H1 (cell line): ENCODE results near the gene SCN7A. TPM values are rescaled to one million over a fixed set of nuclear protein-coding genes. Genes with fewer than 3 reads are reported as not detected.

Experiments
- CTCF ChIA-PET: fragments of 300-600 bp; sonication (Branson Sonifier 250); formaldehyde crosslinking; loops from one replicate; lab custom pipeline; 2021; ENCODE audit not compliant: partially characterized antibody; lab: Charles Lee
- POLR2A ChIA-PET: fragments of 300-600 bp; sonication (Branson Sonifier 250); formaldehyde crosslinking; loops from one replicate; lab custom pipeline; 2021; ENCODE audit warnings: inconsistent platforms; ENCODE audit not compliant: partially characterized antibody; lab: Charles Lee
- DNase-seq, 2 experiments: peaks; one replicate each; pipeline versions ENCODE4 v3.0.0 to v3.0.0-alpha.2; 2010 to 2022; ENCODE audit warnings: low spot score in 2 of 2, low read depth in 1 of 2, mixed read lengths in 1 of 2
- FAIRE-seq: peaks from 2 replicates; lab custom pipeline; 2011; peaks lifted over from hg19 to GRCh38; lab: Jason Lieb, UNC
- H2AFZ ChIP-seq: 2 replicates; pipeline ENCODE4 v1.8.1; 2012; ENCODE audit warnings: low read length, inconsistent platforms
- H2AK5ac ChIP-seq: 2 replicates; pipeline ENCODE4 v1.6.1; 2013; ENCODE audit warnings: low read depth, low read length
- H2BK120ac ChIP-seq: replicated peaks from 2 replicates; pipeline ENCODE3; 2013; ENCODE audit warnings: low read depth, low read length, inconsistent platforms
- H2BK12ac ChIP-seq: 2 replicates; pipeline ENCODE4 v1.6.1; 2013; ENCODE audit warnings: low read depth, low read length
- H2BK15ac ChIP-seq: 2 replicates; pipeline ENCODE4 v1.6.1; 2013; ENCODE audit warnings: low read length
- H2BK20ac ChIP-seq: 2 replicates; pipeline ENCODE4 v1.6.1; 2013; ENCODE audit warnings: low read length
- H2BK5ac ChIP-seq: 2 replicates; pipeline ENCODE4 v1.6.1; 2013; ENCODE audit warnings: low read depth, low read length
- H3K14ac ChIP-seq: 2 replicates; pipeline ENCODE4 v1.6.1; 2013; ENCODE audit warnings: inconsistent platforms; ENCODE audit not compliant: insufficient read length
- H3K18ac ChIP-seq: 2 replicates; pipeline ENCODE4 v1.6.1; 2013; ENCODE audit warnings: low read length; ENCODE audit errors: extremely low read depth
- H3K23ac ChIP-seq: 2 replicates; pipeline ENCODE4 v1.6.1; 2013; ENCODE audit warnings: inconsistent platforms; ENCODE audit not compliant: insufficient read length
- H3K23me2 ChIP-seq: 2 replicates; pipeline ENCODE4 v1.6.1; 2013; ENCODE audit warnings: low read depth, low read length
- H3K27ac ChIP-seq: 2 replicates; pipeline ENCODE4 v1.6.1; 2011; ENCODE audit warnings: low read depth, low read length, inconsistent platforms
- H3K27me3 ChIP-seq, 4 experiments: replicated peaks in 1 of 4; 1 replicate in 1 of 4; 2 replicates in 3 of 4; pipeline versions ENCODE4 v1.6.1 to v1.8.1; 2011 to 2013; ENCODE audit warnings: low read length in 3 of 4, mild to moderate bottlenecking in 3 of 4, inconsistent platforms in 2 of 4, mixed read lengths in 2 of 4, moderate library complexity in 1 of 4; ENCODE audit not compliant: control insufficient read depth in 3 of 4, insufficient read depth in 3 of 4; ENCODE audit errors: extremely low read depth in 1 of 4
- H3K36me3 ChIP-seq, 4 experiments: 2 replicates each; pipeline versions ENCODE4 v1.6.1 to v1.8.1; 2011 to 2013; ENCODE audit warnings: mild to moderate bottlenecking in 4 of 4, low read length in 3 of 4, moderate library complexity in 2 of 4, control low read depth in 1 of 4, inconsistent platforms in 1 of 4; ENCODE audit not compliant: insufficient read depth in 4 of 4, control insufficient read depth in 2 of 4
- H3K4ac ChIP-seq: replicated peaks from 2 replicates; pipeline ENCODE3; 2013; ENCODE audit warnings: low read length, low read depth, mixed read lengths, inconsistent platforms; ENCODE audit not compliant: insufficient read length
- H3K4me1 ChIP-seq, 4 experiments: replicated peaks in 1 of 4; 1 replicate in 1 of 4; 2 replicates in 3 of 4; pipeline versions ENCODE4 v1.6.1 to v1.8.1; 2011 to 2013; ENCODE audit warnings: low read length in 3 of 4, inconsistent platforms in 2 of 4, mixed read lengths in 1 of 4; ENCODE audit not compliant: insufficient read depth in 4 of 4, control insufficient read depth in 3 of 4
- H3K4me2 ChIP-seq, 2 experiments: 2 replicates each; pipeline versions ENCODE4 v1.6.1 to v1.8.1; 2011 to 2013; ENCODE audit warnings: low read depth in 2 of 2, low read length in 2 of 2, control low read depth in 1 of 2, inconsistent platforms in 1 of 2, mild to moderate bottlenecking in 1 of 2; ENCODE audit not compliant: insufficient read depth in 1 of 2
- H3K4me3 ChIP-seq, 4 experiments: fragments of 200-600, 300-600 bp in 1 of 4; sonication (generic), shearing (Covaris generic), sonication (Bioruptor Twin) in 1 of 4; 2 replicates each; pipeline versions ENCODE4 v1.5.1 to v1.8.1; 2011 to 2016; ENCODE audit warnings: low read length in 4 of 4, low read depth in 3 of 4, control low read depth in 2 of 4, inconsistent platforms in 2 of 4, mild to moderate bottlenecking in 2 of 4, mixed read lengths in 1 of 4, moderate library complexity in 1 of 4; ENCODE audit not compliant: insufficient read depth in 2 of 4; ENCODE audit errors: extremely low read depth in 1 of 4
- H3K56ac ChIP-seq: replicated peaks from 2 replicates; pipeline ENCODE3; 2013; ENCODE audit warnings: low read depth, mild to moderate bottlenecking, mixed read lengths, low read length, inconsistent platforms; ENCODE audit not compliant: insufficient read length
- H3K79me1 ChIP-seq: 2 replicates; pipeline ENCODE4 v1.6.1; 2013; ENCODE audit warnings: low read depth, low read length, control low read depth
- H3K79me2 ChIP-seq, 2 experiments: 2 replicates each; pipeline versions ENCODE4 v1.6.1 to v1.8.1; 2012 to 2013; ENCODE audit warnings: low read length in 2 of 2, mild to moderate bottlenecking in 2 of 2, inconsistent platforms in 1 of 2; ENCODE audit not compliant: insufficient read depth in 2 of 2, control insufficient read depth in 1 of 2
- H3K9ac ChIP-seq, 4 experiments: replicated peaks in 1 of 4; 1 replicate in 1 of 4; 2 replicates in 3 of 4; pipeline versions ENCODE4 v1.6.1 to v1.8.1; 2011 to 2013; ENCODE audit warnings: low read depth in 3 of 4, low read length in 3 of 4, control low read depth in 2 of 4, mild to moderate bottlenecking in 2 of 4, moderate library complexity in 2 of 4, inconsistent platforms in 1 of 4; ENCODE audit errors: extremely low read depth in 1 of 4
- H3K9me3 ChIP-seq, 2 experiments: 2 replicates each; pipeline versions ENCODE4 v1.6.1 to v1.8.1; 2012 to 2013; ENCODE audit warnings: mild to moderate bottlenecking in 2 of 2, moderate library complexity in 2 of 2, control low read depth in 1 of 2, inconsistent platforms in 1 of 2, low read depth in 1 of 2, low read length in 1 of 2, mixed read lengths in 1 of 2; ENCODE audit not compliant: insufficient read depth in 2 of 2
- H4K20me1 ChIP-seq, 2 experiments: replicated peaks in 1 of 2; 2 replicates each; pipeline versions ENCODE3 to v1.8.1; 2011 to 2013; ENCODE audit warnings: inconsistent platforms in 2 of 2, low read length in 2 of 2, mild to moderate bottlenecking in 1 of 2; ENCODE audit not compliant: insufficient read depth in 2 of 2, control insufficient read depth in 1 of 2
- H4K5ac ChIP-seq: 2 replicates; pipeline ENCODE4 v1.6.1; 2013; ENCODE audit warnings: low read length, low read depth, mixed read lengths, inconsistent platforms; ENCODE audit not compliant: insufficient read length
- H4K8ac ChIP-seq: 2 replicates; pipeline ENCODE4 v1.8.0; 2013; ENCODE audit warnings: mild to moderate bottlenecking, moderate library complexity, low read length, inconsistent platforms; ENCODE audit not compliant: insufficient read depth; ENCODE audit errors: extremely low read depth
- H4K91ac ChIP-seq: replicated peaks from 2 replicates; pipeline ENCODE3; 2013; ENCODE audit warnings: low read length, mixed read lengths, inconsistent platforms; ENCODE audit not compliant: insufficient read length
- EZH2 ChIP-seq: fragments of 200-600 bp; sonication (generic); IDR thresholded peaks from 2 replicates; pipeline ENCODE4 v1.7.1; 2012; ENCODE audit warnings: low read depth, mild to moderate bottlenecking, moderate library complexity, low read length, inconsistent platforms; ENCODE audit not compliant: severe bottlenecking
- polyA plus RNA-seq, 7 experiments: library from polyadenylated mRNA; depleted of rRNA in 3 of 7; stranded (reverse) in 5 of 7; unstranded in 2 of 7; fragments of >200 nt in 5 of 7; fragments of 200-250 nt in 2 of 7; gene quantifications; 1 replicate in 5 of 7; 2 replicates in 1 of 7; 4 replicates in 1 of 7; pipeline versions ENCODE4 v1.2.1 to v1.2.3, GENCODE V29; 2011 to 2013; ENCODE audit warnings: missing spikeins in 2 of 7, mixed read lengths in 2 of 7
- total RNA-seq: library from RNA; stranded (reverse); fragmentation: NEBNext Ultra II Directional; extraction: Animal tissue kit (Norgen Biotek cat#: 25700); gene quantifications from 2 replicates; pipeline ENCODE4 v1.2.1, GENCODE V29; 2021

The SCN7A gene
- total and polyA plus RNA-seq, 2 of the 8 experiments (the other 6 are each of a cell fraction or from before 2014, with no cell fraction given) = 0.09 to 0.19 TPM

- Histone ChIP-seq H4K8ac (no peak overlapping the region), H3K79me1 (no peaks in the 10 kb centered on the region), H3K4me2 (peak overlapping the region in 1 of 2 experiments; percentile 60; a peak in 2 of 4 replicates), H3K4me1 (peaks cover 0 to 13% (median 9%) of the 10 kb centered on the region in 4 experiments; a peak in 5 of 7 replicates), H3K4ac (no peak overlapping the region), H3K4me3 (peak overlapping the region in 1 of 4 experiments; percentile 45; a peak in 1 of 8 replicates), H4K5ac (no peak overlapping the region), H3K23ac (no peak overlapping the region), H2AK5ac (no peak overlapping the region), H2BK15ac (no peak overlapping the region), H2AFZ (no peak overlapping the region), H3K9ac (no peak overlapping the region), H3K27me3 (no peaks in the 10 kb centered on the region; a peak in 1 of 7 replicates), H3K9me3 (no peaks in the 10 kb centered on the region), H3K36me3 (no peaks in the 10 kb centered on the region), H2BK12ac (no peak overlapping the region), H4K91ac (no peak overlapping the region), H2BK5ac (no peak overlapping the region), H2BK20ac (no peak overlapping the region), H3K79me2 (no peaks in the 10 kb centered on the region; a peak in 1 of 4 replicates), H3K14ac (no peak overlapping the region), H3K18ac (no peak overlapping the region), H3K27ac (no peak overlapping the region), H2BK120ac (no peak overlapping the region), H3K56ac (no peak overlapping the region), H4K20me1 (no peaks in the 10 kb centered on the region), H3K23me2 (peaks cover 13% of the 10 kb centered on the region)
- no peak for DNase-seq
- ChIA-PET POLR2A (interaction anchor here (1.2 kb wide), 1 partner anchor 10 kb away, joined by 4 read pairs; no protein-coding TSS in a partner anchor), CTCF (no interaction called here)
- no peak for FAIRE-seq
- TF ChIP-seq EZH2 = no peak
These were observed 120.5 kb downstream of the SCN7A start for GRCh38 chr2:166373539-166373938.
